HG02759 (cell line): ENCODE results near the gene BNC2.

Source experiments
- ATAC-seq: cut with Tn5 transposase; IDR thresholded peaks from one replicate; pipeline ENCODE4 v1.9.1; 2021; ENCODE audit warnings: mild to moderate bottlenecking, moderate library complexity; ENCODE audit not compliant: unreplicated experiment

The BNC2 gene

GRCh38 chr9:16429671-16430070 is 440.8 kb downstream of the BNC2 start:
- no peak for ATAC-seq

DNA sequence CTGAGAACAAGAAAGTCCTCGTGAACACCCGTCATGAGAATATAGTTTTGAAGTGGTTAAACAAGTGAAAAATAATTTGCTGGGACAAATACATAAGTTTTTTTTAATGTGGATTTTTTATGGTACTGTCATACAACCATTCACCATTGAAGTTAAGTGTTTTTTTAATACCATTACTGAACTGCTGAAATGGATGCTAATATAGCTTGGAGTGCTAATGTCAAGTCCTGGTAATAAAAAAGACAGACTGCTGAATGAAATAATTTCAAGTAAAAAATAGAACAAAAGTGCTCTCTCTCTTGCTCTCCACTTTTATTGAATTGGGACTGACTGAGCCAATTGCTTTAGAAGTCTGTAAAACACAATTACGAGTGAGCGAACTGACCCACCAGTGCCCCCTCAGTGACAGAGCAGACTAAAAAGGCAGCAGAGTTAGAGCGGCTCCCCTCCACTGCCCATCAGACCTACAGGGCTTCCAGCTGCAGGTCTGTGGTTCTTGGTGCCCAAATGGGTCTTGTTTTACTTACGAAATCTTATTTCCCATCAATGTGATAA is 442.5 kb downstream of the BNC2 start:
- ATAC-seq, result no peak

- ATAC-seq, result no peak
Observed at GRCh38 chr9:16426716-16427115, 443.8 kb downstream of the BNC2 start.

DNA sequence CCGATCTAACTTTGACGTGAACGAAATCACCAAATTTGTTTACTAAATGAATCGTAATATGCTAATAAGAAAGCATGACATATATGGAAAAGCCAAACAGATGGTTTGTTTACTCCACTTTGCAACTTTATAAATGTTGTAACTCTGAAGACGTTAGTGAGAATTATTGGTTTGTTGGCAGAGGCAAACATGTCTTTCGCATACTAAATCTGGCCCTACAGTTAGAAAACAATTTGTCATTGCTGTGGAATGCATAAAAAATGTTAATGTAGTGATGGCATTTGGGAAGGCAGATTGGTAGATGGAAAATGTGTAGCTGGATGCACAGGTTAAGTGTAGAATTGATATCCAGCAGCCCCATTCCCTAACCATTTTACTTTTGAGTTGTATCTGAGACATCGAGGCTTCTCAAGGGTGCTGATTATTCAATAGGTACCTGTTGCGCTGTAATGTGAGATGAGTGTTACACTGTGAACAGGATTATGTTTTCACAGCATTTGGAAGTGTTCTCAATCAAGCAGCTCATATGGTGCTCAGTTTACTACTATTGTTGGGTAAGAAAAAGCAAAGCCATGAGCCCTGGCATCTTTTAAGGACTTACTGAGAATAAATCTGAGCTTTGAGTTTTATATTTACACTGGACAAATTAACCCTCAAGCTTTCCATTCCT is 444.8 kb downstream of the BNC2 start:
- no peak for ATAC-seq

DNA sequence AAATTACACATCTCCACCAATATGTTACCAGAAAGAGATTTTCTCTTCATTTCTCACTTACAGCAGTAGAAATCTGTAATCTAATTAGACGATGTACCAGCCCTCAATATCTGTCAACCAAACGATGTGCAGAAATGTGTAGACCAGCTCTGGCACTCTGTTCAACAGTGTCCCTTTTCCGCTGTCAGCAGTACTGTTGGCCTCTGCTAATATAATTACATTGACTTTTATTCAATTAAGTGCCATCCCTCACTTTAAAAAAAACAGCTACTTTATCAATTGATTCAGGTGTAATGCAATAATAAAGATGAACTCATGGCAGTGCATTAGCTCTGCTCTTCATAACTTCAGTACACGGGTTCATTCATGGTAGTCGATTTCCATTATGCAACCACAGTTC is 448.4 kb downstream of the BNC2 start:
- ATAC-seq, result no peak

DNA sequence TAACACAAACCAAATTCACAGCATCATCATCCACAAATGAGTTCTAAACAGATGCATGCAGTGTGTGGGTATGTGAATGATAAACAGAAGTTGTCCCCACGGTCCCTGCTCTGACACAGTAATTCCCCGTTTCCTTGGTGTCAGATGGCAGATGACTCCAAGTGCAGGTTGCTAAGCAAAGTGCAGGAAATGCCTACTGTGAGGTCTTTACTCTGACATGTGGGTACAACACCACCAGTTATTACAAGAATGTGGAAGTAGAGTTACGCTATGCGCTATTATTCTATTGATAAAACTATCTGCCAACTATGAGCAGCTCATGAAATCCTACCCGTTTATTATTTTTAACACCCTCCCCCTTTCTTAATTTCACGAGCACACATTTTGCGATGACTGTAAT is 448.9 kb downstream of the BNC2 start:
- no peak for ATAC-seq

DNA sequence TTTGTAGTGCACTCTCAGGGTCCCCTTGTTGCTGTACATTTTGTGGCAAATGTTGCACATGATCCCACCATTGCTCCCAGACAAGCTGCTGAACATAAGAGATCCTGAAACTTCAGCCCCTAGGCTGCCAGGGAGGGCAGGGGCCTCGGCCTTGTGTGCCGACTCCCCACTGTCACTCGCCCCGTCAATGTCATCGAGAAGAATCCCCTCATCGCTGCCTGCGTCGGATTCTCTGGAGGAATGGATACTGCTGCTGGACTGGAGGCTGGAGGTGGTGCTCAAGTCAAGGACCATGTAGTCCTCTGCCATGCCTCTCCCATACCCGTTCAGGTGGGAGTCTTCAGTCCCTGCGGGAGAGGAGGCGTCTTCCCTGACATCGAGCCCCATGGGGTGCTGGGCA is 451.3 kb downstream of the BNC2 start:
- no peak for ATAC-seq

DNA sequence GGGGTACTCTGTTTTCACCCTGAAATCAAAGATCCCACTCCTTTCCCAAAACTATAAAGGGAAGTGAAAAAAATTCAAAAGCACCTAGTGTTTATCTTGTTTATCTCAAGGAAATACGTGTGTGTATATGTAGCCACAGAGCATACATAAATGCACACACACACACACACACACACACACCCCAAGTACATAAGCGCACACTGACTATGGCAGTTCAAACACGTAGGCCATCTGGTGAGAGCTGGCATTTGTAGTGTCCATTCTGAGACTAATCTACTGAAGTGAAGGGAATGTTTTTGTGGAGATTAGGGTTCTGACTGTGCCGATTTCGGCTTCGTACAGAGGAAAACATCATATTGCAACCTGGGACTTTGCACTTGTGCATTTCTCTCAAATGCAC is 451.7 kb downstream of the BNC2 start:
- no peak for ATAC-seq

- no peak for ATAC-seq
Observed at GRCh38 chr9:16417749-16418148, 452.7 kb downstream of the BNC2 start.

- ATAC-seq, result no peak
Observed at GRCh38 chr9:16417161-16417560, 453.3 kb downstream of the BNC2 start.

- ATAC-seq, result no peak
Observed at GRCh38 chr9:16414451-16414850, 456.0 kb downstream of the BNC2 start.

GRCh38 chr9:16413509-16414016 is 456.9 kb downstream of the BNC2 start:
- no peak for ATAC-seq

DNA sequence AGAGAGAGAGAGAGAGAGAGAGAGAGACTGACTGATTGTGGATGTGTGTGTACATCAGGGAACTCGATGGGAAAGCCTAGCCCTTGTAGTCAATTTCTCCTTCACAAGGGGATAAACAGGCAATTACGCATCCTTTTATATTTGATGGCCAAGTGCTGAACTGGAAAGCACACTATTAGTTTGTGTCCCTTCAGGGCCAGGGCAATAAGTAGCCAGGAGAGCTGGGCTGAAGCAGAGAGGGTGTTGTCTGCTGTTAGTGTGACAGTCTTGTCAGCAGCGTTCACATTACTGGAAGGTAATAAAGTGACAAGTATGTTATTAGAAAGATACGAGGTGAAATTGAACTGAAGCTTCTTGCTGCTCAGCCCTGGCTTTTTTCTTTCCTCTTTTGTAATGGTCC is 457.7 kb downstream of the BNC2 start:
- no peak for ATAC-seq

GRCh38 chr9:16411311-16411710 is 459.2 kb downstream of the BNC2 start:
- ATAC-seq, result no peak

GRCh38 chr9:16410601-16411280 is 459.7 kb downstream of the BNC2 start:
- ATAC-seq, result no peak

- ATAC-seq, result no peak
Observed at GRCh38 chr9:16407617-16408016, 462.9 kb downstream of the BNC2 start.

DNA sequence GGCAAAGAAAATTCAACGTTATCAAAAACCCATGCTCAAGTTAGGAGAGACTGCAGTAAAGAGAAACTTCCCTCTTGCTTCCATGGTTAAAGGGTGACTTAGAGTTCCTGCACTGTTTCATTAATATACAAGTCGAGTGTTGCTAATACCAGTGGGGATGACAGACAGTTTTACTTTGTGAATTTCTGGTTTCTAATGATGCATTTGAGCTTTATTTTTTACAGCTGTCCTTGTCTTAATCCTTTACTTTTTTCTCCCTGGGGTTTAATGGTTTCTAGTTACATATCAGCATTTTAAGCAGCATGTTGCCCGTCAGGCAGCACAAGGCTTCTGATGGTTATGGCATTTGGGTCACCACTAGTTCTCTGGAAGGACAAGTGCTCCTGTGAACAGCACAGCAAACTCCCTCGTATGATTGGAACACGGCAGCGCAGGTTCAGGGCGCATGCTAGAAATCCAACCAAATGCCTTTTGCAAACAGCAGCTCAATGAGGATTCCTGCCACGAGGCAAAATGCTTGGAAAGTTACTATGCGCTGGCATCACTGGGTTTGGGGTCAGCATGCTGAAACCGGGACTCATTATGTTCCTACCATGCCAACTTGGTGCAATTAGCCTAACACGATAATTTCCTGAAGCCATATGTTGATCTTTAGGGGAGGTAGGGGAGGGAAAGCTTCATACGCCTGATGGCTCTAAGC is 463.8 kb downstream of the BNC2 start:
- ATAC-seq, result no peak

DNA sequence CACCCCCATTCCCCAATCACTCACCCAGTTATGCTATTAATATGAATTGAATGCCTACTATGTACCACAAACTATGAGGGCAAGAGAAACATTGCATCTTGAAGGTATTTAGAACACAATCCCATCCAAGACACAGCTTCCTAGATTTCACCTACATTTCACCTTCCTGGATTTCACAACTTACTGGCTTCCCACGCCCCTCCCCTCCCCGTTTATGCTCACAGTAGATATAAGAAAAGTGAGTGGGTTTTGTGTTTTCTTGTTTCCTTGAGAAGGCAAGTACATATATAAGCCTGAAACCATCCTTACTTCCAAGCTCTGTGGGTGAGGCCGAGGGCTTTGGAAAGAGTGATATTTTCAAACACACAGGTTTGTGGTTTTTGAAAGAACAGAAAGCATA is 465.0 kb downstream of the BNC2 start:
- no peak for ATAC-seq

GRCh38 chr9:16401701-16402100 is 468.8 kb downstream of the BNC2 start:
- no peak for ATAC-seq

- ATAC-seq, result no peak
Observed at GRCh38 chr9:16398691-16399090, 471.8 kb downstream of the BNC2 start.

GRCh38 chr9:16396389-16396788 is 474.1 kb downstream of the BNC2 start:
- no peak for ATAC-seq

GRCh38 chr9:16391369-16391768 is 479.1 kb downstream of the BNC2 start:
- ATAC-seq, result no peak
